Measurements from ENCODE around the gene RFX3. TPM values are rescaled to one million over a fixed set of nuclear protein-coding genes. Genes with fewer than 3 reads are reported as not detected.

Gene RFX3
- total RNA-seq, 1 experiment from 2014 or later, result 9.9 TPM

DNA sequence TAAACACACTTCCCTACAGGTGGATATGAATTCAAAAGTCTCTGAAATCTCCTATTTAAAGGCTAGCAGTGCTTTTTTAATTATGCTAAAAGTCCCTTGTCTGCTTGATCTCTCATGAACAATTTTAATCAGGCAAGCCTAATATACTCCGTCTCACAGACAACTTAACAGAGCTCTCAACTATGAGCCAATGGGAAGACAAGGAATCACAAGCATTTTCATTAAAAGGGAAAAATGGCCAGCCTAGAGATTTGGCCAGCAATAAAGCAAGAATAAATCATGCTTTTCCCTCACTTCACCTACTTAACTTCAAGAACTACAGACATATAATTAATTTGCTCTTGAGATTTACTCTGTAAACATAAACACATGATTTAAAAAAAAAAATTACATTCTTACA, 78.0 kb downstream of the RFX3 start:
- Histone ChIP-seq H3K79me1 (ENCODE audit: insufficient read depth, low read depth, low read length, poor library complexity, severe bottlenecking) (no peaks in the 10 kb centered on the region), H2AFZ (ENCODE audit: low read length) (no peak overlapping the region), H2BK5ac (ENCODE audit: insufficient read length, low read length) (no peak overlapping the region), H3K23ac (ENCODE audit: insufficient read length, low read depth, low read length) (no peak overlapping the region), H3K79me2 (ENCODE audit: insufficient read depth, low read length) (no peaks in the 10 kb centered on the region), H3K9ac (ENCODE audit: extremely low read depth, insufficient read length, low read length) (no peak overlapping the region), H2AK5ac (ENCODE audit: insufficient read length, low read length) (no peak overlapping the region), H3K4me1 (ENCODE audit: insufficient read depth, low read length) (no peaks in the 10 kb centered on the region), H2BK15ac (ENCODE audit: low read depth, low read length) (no peak overlapping the region), H4K8ac (replicated peaks; ENCODE audit: insufficient read length, low read depth, low read length) (no peak overlapping the region), H2BK120ac (ENCODE audit: low read depth, low read length, poor library complexity, severe bottlenecking) (no peak overlapping the region), H3K27ac (ENCODE audit: insufficient read length, low read depth, low read length) (no peak overlapping the region), H2BK12ac (ENCODE audit: insufficient read length, low read depth, low read length) (no peak overlapping the region), H3K9me3 (ENCODE audit: control insufficient read depth, low read depth, low read length) (no peaks in the 10 kb centered on the region), H3K14ac (ENCODE audit: insufficient read depth, low read length) (no peak overlapping the region), H3T11ph (ENCODE audit: low read length) (no peak overlapping the region), H4K20me1 (ENCODE audit: control insufficient read depth, insufficient read depth, insufficient read length) (no peaks in the 10 kb centered on the region), H3K4ac (ENCODE audit: low read depth, low read length) (no peak overlapping the region), H2BK20ac (ENCODE audit: low read depth, low read length, poor library complexity, severe bottlenecking) (no peak overlapping the region), H4K91ac (ENCODE audit: insufficient read length, low read depth, low read length) (no peak overlapping the region), H3K27me3 (ENCODE audit: insufficient read depth, low read length) (no peaks in the 10 kb centered on the region), H3K56ac (ENCODE audit: insufficient read length, low read depth, low read length) (no peak overlapping the region), H3K23me2 (ENCODE audit: insufficient read length, low read depth, low read length, poor library complexity, severe bottlenecking) (no peaks in the 10 kb centered on the region), H3K18ac (ENCODE audit: insufficient read length, low read depth, low read length) (no peak overlapping the region), H4K5ac (ENCODE audit: insufficient read length, low read depth, low read length) (no peak overlapping the region), H3K4me2 (ENCODE audit: insufficient read depth, insufficient read length, low read length) (no peak overlapping the region)
- no peaks in the 10 kb centered on the region for H3K4me1 Mint-ChIP-seq
- no peak for DNase-seq
- H3K4me3 Mint-ChIP-seq, result no peak overlapping the region
- TF ChIP-seq, protein P1, sequence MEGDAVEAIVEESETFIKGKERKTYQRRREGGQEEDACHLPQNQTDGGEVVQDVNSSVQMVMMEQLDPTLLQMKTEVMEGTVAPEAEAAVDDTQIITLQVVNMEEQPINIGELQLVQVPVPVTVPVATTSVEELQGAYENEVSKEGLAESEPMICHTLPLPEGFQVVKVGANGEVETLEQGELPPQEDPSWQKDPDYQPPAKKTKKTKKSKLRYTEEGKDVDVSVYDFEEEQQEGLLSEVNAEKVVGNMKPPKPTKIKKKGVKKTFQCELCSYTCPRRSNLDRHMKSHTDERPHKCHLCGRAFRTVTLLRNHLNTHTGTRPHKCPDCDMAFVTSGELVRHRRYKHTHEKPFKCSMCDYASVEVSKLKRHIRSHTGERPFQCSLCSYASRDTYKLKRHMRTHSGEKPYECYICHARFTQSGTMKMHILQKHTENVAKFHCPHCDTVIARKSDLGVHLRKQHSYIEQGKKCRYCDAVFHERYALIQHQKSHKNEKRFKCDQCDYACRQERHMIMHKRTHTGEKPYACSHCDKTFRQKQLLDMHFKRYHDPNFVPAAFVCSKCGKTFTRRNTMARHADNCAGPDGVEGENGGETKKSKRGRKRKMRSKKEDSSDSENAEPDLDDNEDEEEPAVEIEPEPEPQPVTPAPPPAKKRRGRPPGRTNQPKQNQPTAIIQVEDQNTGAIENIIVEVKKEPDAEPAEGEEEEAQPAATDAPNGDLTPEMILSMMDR (conservative IDR thresholded peaks at IDR 0.05), result no peak
- H3K9me3 Mint-ChIP-seq, result no peaks in the 10 kb centered on the region; a peak in 2 of 5 replicates
- peaks cover 0 to 10% (median 0%) of the 10 kb centered on the region in 3 experiments; a peak in 3 of 7 replicates for H3K36me3 Mint-ChIP-seq (ENCODE audit: insufficient read depth in 1 of 3, low read depth in 3 of 3)
- no peak overlapping the region; a peak in 1 of 7 replicates for H3K27ac Mint-ChIP-seq
- no peaks in the 10 kb centered on the region for H3K27me3 Mint-ChIP-seq (ENCODE audit: low read depth)
- no CpG with 5 or more reads among the region's 1 CpG for WGBS (ENCODE audit: extremely low coverage, insufficient read length, low lambda C conversion rate)

All from H9 (cell line).